HG03432 (cell line): ENCODE measurements around the gene SP110.
"Not testable (repeated sequence)": the region's sequence is repeated elsewhere in the genome, so short reads cannot be mapped to it uniquely, and the experiment has no call there.

Experiments
- ATAC-seq: cut with Tn5 transposase; IDR thresholded peaks from one replicate; pipeline ENCODE4 v1.9.1; 2021; ENCODE audit warnings: mild to moderate bottlenecking, moderate library complexity; ENCODE audit not compliant: unreplicated experiment

Gene SP110

DNA sequence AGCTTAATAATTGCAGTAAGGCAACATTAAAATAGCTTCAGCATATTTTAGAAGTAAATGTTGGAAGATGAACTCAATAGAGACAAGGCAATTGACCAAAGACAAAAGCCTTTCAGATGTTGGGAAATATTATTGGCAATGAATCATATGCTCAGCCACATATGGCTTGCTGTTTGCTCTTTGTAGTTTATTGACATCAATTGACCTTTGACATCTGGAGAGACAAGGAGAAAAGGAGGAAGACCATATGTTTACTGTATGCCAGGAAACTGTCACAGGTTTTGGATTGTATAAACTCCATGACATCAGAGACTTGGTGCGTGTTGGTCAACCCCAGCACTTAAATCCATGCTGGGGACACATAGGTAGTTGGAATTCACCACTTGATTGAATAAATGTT is 90.4 kb downstream of the SP110 start:
- no peak for ATAC-seq

DNA sequence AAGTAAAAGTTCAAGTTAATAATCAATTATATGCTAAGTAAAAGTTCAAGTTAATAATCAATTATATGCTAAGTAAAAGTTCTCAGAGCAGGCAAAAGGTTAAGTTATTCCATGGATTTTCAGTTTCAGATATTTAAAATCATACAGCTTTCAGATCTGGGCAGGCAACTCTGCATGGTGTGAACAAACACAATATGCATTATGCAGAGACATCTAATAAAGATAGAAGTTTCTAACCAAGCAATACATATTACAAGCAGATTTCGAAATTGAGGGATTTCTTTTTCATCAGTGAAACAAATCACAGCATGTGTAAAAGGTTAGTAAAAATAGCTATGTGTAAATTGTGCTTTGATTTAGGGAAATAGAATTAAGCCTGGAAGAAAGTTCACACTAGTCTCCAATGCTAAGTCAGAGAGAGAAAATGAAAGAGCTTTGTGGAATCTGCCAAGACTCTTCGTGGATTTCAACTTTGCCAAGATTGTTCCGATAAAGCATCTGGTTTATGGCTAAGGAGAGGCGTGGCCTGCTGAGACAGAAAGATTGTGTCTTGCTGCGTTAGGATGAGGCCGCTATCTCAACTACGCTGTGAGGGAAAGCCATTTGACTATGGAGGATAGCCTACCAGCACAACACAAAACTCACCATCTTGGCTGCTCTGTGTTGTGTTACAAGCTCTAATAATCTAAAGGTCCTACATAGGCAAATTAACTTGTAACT is 91.0 kb downstream of the SP110 start:
- ATAC-seq = no peak

DNA sequence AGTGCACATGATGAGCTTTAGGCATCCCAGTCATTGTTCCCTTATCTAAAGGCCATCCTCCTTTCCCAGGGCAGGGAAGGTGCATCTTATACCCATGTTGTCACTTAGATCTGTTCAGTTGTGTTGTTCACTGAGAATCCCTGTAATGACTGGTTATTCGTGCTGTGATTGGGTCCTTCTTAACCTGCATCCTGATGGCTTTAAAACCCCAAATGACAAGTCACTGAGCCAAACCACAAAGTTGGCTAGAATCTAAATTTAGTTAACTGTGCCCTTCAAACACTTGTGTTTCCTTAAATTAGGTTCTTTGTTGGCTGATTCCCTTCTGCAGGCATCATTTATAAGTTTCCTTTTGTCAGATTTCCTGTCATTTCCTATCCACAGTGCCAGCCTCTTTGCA is 92.6 kb downstream of the SP110 start:
- ATAC-seq = no peak

DNA sequence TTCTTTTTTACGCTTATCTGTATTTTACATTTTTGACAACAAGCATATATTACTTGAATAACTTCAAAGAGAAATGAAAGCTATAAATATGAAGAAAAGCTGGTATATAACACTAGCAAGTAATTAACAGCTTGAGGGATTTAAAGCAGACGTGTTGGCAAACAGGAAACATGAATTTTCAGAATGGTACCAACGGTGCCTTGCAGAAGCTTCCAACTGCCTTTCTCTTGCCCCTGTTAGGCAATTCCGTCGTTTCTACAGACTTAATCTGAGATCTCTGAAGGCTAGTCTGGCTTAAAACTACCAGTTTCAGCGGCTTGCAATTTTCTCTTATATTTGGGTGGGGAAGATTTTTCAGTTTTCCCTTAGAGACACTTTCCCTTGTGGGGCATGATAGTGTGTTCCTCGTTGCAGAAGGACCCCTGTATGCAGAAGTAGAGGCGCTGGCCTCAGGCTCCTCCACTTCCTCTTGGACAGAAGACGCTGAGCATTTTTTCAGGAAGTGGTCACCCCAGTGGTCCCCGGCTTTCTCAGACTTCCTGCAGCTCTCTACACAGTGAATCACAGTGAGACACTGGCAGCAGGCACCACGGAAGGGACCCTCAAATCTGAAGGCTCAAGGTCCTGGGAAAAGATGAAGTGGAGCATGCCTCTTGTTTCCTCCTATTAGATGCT is 94.9 kb downstream of the SP110 start:
- peak; percentile 83 for ATAC-seq

DNA sequence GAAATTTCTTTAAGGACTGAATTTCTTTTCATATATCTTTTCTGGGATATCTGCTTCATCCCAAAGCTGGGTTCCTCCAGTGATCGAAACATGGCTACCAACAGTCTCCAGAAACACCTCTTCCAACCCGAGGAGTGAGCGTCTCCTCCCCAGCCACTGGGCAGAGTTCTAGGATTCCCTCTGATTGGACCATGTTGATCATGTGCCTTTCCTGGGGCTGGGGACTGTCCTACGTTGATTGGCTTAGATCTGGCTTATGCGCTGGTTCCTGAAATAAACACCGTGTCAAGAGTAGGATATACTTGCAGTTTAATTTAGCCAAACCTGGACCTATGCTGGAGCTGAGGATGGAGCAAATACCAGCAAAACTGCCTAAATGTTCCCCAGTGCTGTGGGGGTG is 95.5 kb downstream of the SP110 start:
- no peak for ATAC-seq

DNA sequence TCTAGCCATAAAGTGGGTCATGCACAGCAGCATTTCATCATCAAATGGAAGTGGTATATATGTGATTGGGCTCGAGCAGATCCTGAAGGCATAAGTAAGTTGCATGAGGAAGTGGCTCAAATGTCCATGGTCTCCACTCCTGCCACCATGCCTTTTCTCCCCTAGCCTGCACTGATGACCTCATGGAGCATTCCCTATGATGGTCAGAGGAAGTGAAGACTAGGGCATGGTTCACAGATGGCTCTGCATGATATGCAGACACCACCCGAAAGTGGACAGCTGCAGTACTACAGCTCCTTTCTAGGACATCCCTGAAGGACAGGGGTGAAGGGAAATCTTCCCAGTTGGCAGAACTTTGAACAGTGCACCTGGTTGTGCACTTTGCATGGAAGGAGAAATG is 99.4 kb downstream of the SP110 start:
- ATAC-seq = not testable (repeated sequence)

DNA sequence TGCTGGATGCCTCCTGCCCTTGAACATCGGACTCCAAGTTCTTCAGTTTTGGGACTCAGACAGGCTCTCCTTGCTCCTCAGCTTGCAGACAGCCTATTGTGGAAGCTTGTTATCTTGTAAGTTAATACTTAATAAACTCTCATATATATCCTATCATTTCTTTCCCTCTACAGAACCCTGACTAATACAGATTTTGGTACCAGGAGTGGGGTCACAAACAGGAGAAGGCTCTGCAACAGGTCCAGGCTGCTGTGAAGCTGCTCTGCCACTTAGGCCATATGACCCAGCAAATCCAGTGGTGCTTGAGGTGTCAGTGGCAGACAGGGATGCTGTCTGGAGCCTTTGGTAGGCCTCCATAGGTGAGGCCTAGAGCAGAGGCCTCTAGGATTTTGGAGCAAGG is 100.0 kb downstream of the SP110 start:
- not testable (repeated sequence) for ATAC-seq
